Measurements from ENCODE around the gene AREL1.

Gene AREL1

DNA sequence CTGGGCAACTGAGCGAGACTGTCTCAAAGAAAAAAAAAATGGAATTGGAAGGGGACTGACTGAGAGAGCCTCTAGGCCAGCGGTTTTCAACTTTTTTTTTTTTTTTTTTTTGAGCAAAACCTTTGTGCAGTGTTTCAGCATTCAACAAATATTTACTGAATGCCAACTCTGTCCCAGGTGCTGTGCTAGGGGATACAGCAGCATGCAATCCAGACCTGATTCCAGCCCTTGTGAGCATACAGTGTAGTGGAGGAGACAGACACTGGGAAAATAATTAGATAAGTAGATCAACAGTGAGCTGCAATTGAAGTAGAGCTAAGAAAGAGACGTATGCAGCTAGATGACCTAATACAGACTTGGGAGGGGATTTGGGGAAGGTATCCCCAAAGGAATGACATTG is 77.0 kb downstream of the AREL1 start:
- DNase-seq, result peak; percentile 13 to 45

DNA sequence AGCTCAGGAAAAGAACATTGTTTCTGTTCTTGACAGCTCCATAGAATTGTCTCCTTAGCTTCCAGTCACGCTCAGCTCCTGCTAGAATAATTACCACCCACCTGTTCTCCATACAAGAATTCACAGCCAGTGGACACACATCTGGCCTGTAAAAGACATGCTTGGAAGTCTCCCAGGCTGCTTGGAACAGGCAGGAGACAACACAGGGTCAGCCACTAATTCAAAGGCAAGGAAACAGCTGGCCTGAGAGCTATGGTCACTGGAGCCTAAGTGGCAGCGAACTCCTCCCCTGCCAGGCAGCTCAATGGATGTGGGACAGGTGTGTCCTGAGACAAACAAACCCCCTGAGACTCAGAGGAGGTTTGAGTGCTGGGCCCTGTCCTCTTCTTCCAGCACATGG is 77.9 kb downstream of the AREL1 start:
- peak; percentile 97 to 99 for DNase-seq

DNA sequence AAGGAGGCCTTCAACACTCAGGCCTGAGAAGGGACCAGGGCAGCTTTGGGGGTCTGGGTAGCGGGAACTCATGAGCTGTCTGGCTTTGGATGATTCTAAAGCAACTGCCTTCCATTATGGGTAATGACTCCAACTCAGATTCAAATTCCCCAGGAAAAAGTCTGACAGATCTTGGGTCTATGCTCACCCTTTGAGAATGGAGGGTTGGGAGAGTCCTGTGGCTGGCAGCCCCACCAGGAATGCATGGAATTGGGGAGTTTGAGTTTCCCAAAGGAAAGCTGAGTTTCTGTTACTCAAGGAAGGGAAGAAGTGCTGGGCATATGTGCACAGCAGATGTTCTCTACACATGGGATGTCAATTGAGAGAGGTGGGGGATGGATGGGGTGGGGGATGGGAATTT is 78.4 kb downstream of the AREL1 start:
- DNase-seq, result peak; percentile 90 to 95

DNA sequence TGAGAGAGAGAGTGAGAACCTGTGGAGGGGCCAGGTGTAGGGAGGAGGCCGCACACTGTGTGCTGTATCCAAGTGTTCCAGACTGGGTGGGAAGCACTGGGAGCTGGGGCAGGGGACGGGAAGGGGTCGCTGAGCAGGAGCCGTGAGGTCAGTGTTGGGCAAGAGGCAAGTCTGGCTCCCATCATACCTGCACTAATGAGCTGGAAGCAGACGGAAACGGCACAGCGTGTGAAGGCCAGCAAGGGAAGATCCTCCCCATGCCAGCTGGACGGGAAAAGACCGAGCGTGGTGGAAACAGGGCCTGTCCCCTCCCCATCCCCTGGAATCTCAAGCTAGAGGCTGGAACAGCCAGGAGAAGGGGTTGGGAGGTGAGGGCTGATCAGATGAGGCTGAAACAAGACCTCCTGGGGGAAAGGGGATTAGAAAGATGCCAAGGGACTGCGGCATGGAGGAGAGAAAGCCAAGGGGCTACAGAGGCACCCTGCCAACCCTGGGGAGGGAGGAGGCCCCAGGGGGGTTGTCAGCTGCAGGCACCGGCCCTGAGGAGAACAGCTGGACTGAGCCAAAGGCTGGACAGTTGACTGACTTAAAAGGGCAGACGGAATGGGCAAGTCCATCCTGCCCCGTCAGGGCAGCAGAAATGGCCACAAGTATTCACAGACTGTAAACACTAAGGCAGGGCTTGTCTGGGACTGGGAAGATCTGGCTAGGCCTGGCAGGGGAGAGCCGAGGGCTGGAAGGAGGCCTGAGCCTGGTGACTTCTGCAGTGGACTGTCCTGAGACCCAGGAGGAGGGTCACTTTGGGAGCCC is 81.8 kb downstream of the AREL1 start:
- peak in 1 of 2 experiments; percentile 39 for DNase-seq

DNA sequence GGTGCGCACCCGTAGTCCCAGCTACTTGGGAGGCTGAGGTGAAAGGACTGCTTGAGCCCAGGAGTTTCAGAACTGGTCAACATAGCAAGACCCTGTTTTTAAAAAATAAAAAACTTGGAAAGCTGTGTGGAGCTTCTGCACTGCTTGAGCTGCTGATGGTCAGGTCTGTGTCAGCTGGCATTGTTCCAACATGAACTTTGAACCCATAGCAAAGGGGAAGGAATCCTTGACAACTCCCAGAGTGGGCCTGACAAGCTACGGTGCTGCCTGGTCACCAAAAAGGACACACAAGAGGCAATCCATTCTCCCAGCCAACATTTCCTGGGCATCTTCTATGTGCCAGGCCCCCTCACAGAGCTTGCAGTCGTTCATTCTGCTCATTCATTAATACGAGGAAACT is 84.5 kb downstream of the AREL1 start:
- no peak for DNase-seq

DNA sequence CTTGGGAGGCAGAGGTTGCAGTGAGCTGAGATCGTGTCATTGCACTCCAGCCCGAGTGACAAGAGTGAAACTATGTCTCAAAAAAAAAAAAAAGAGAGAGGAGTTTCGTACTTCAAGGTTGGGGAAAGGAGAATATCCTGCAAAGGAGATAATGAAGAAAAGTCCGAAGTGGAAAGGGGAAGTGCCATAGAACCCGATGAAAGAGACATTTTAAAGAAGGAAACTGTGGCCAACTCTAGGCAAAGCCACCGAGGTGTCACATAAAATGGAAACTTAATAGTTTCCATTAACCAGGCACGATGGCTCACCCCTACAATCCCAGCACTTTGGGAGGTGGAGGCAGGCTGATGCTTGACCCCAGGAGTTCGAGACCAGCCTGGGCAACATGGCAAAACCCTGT is 85.8 kb downstream of the AREL1 start:
- no peak for DNase-seq

DNA sequence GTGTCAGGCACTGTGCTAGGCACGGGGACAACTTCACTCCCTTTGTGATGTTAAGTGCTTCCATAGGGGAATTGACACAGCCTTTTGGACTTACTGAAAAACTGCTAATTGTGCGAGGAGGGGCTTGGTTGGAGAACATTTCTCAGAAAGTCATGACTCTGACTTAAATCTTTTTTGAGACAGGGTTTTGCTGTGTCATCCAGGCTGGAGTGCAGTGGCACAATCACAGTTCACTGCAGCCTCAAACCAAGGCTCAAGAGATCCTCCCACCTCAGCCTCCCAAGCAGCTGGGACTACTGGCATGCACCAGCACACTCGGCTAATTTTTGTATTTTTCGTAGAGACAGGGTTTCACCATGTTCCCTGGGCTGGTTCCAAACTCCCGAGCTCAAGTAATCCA is 90.6 kb downstream of the AREL1 start:
- no peak for DNase-seq

DNA sequence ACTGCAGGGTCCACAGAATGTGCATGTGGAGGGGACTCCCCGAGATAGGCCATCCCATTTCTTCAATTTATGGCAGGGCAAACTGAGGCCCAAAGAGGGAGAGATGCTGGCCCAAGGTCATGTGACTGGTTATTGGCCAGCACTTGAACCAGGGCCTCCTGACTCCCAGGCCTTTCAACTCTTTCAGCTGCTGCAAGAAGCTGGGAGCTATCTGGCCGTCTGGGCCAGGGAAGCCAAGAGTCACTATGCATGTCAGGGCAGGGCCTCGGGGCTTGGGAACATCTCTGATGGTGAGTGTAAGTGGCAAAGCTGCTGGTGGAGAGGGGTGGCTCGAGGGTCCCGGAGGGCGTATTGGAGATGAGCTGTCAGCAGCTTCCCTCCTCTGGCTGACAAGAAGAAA is 91.3 kb downstream of the AREL1 start:
- DNase-seq, result no peak

DNA sequence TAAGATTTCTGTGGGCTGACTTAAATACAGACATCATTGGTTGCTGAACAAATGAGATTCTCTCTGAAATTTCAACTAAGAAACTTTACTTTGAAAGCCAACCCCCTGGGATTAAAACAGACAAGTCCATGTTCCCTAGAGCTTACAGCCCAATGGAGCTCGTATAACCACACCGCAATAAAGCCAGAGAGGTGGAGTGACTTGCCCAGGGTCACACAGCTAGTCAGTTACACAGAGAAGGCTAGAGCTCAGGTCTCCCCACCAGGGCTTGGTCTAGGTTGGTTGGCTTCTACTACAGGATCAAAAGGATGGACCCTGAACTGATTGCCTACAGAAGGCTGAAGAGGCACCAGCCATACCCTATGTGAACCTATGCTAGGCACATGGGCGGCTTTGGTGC is 92.0 kb downstream of the AREL1 start:
- DNase-seq, result no peak

DNA sequence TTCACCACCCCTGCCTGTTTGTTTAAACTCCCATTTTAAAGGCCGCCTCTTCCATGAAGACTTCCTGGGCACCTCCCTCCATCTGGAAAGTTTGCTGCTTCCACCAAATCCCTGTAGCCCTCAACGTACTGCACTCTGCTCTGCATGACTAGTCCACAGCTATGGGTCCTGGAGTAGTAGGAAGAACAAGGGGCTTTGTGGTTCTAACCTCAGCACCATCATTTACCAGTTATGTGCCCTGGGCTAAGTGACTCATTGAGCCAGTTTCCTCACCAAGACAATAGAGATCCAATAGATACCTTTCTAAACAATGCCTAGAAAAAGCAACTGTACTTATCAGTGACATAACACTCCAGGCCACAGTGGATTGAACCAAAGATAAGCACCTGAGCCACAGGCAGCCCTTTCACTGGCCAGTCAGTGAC is 92.4 kb downstream of the AREL1 start:
- no peak for DNase-seq

DNA sequence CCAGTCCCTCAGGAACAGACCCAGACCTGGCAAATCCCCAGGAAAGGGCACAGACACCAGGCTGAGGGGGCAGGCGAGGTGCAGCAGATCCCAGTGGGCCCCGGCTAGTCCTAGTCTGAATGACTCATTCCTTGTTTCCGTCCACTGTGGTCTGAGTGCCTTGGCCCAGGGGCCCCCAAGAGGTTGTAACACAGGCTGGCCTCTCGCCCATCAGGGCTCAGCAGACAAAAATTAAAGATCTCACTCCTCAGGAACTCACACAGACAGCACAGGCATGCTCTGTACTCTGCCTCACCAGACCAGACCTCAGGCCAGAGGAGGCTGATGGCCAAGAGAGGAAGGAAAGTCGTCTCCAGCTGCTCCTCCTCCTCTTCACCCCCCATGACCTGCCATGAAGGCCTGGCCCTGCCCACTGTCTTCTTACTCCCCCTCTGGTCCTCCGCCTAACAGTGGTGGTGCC is 93.2 kb downstream of the AREL1 start:
- no peak for DNase-seq

DNA sequence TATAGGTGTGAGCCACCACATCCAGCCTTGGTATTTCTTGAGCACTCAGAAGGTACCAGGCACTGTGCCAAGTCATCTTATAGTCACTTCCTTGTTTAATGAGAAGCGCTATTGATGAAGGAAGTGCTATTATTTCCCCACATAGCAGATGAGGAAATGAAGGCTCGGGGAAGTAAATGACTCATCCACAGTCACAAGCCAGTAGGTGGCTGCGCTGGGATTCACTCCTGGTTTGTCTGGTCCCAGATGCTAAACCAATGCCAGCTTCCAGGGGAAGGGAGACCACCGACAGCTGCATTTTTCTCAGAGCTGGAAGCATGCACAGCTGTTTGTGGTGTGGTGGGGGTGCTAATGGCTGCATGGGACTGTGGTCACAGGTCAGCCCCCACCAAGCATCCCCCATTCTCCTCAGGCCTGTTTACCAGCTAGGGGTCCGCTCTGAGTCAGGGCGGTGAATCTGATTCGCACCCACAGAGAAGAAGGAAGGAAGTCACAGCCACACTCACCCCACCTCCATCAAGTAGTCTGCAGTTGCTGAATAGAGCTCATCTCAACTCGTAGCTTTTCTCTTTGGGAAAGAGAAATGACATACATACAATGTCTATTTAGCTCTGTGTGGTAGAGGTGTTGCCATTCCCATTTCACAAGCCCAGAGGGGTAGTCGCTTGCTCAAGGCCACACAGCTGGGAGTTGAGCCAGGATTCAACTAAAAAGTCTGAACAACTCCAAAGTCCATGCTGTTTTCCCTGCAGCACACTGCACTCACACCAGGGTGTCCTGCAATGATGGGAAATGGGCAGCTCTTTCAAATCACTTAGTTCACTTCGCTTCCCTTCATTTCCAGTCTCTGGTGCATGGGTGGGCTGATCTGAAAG is 94.6 kb downstream of the AREL1 start:
- no peak for DNase-seq

DNA sequence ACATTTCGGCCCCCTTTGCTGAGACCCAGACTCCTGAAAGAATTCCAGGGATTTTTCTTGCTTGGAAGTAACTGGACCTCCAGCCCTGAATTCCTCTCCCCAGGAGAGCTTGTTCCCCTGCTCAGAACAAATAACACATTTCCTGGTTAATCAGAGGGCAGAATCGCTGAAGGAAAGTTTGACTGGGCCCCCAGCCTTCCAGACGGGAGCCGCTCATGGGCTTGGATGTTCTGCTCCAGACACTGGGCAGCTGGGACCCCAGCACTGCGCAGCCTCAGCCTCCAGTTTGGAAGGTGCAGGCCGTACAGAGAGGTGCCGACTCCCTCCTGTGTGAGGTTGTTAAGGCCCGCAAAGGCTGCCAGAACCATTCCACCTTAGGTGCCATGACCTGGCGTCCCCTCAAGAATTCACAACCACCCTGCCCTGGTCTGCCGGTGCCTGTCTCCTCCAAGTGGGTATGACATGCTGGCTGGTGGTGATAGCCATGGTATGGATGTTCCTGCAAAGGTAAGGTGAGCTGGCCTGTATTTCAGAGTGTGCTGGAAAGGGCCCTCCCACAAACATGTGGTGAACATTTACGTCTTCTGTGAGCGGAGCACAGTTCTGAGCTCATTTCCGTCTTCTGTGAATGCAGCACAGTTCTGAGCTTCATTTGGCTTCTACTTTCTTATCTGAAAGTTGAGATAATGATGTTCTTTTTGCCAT is 95.7 kb downstream of the AREL1 start:
- no peak for DNase-seq

DNA sequence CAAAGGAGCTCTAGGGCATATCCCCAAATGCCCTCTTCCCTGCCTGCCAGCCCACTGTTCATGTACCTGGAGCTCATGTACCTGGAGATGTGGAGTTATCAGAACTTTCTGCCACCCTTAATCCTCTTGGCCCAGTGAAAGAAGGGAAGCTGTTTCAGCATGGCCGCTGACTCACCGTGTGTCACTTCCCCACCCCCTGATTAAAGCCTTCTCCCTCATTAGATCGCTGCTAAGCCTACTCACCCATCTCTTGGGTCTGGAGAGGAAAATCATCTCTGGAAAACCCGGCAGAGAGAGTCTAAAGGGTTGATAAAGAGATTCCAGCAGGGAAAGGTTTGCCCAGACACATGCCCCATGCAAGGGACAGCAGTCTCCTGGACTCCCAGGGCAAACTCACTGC is 96.4 kb downstream of the AREL1 start:
- no peak for DNase-seq

DNA sequence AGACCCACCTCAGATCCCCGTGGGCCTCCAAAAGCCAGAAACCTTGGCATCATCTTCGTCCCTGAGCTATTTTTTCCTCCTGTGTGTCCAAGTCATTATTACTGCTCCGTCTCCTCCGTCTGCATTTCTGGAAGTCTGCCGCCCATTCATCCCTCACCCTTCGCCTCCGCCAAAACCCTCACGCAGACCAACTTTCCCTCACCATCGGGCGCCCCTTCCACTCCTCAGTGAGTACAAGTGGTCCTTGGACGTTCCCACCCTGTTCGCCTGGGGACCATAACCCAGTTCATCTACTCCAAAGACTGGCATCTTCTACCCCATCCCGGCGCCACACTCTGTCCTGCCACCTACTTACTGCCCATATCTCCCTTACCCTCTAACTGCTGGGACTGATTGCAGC is 97.1 kb downstream of the AREL1 start:
- no peak for DNase-seq

DNA sequence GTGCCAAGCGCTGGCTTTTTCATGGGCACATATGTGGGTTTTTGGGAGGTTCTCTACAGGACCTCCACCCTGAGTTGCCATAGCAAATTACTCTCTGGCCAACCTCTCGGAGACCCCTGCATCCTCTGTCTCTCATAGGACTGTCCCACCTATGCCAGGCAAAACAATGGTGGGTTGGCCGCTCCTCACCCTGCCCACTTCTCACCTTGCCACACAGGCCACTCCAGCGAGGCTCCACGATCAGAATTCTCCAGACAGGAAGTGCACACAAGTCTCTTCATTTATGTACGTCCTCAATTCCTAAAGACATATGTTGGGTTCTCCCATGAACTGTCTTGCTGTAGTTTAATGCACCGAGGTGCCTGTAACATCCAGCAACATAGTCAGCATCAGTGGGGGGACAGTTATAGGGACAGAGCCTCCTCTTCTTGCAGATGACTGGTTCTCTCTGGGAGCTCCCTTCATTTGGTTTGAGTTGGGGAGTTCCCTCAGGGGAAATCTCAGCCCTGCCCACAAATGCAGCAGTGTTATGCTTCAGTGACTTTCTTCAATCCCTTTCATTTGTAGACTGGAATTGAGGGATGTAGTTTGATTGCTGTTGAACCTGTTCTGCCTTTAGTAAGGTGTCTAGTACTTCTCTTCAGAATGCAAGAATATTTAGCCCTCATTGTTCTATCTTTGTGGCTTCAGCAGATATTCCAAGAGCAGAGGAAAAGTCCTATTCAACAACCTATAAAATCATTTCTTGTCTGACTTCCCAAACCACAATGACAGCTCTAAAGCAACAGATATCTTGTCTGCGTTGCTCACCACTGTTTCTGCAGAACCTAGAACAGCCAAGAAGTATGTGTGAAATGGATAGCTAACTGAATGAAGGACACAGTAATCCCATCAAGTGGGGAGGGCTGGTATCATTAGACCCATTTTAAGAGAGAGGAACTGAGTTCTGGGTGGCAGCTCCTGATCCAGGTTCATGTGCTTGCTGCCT is 98.1 kb downstream of the AREL1 start:
- DNase-seq, result no peak

DNA sequence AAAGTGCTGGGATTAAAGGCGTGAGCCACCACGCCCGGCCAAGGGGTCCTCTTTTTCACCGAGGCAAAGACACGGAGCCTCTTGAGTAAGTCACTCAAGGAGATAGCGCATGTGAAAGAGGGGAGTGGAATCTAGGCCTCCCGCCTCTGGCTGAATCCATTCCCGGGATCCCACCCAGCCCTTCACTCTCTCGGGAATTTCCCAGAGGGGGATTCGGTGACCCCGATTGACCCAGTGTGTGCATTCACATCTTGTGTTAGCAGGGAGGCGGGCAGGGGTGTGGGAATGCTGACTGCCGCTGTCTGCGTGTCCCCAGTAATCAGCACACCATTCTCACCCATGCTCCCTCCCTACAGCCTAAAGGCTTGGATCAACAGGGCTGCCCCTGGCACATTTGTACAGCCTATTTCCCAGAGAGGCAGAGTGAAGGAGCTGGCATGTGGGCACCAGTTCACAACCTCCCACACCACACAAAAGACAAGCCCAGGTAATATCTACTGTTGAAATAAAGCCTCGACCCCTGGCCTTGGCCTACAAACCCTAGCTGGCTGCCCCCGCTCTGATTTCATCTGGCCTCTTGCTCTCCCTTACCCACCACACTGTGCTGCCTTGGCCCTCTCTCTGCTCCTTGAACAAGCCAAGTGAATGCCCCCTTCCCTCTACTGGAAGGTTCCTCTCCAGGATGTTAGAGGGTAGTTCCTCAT is 99.5 kb downstream of the AREL1 start:
- no peak for DNase-seq

DNA sequence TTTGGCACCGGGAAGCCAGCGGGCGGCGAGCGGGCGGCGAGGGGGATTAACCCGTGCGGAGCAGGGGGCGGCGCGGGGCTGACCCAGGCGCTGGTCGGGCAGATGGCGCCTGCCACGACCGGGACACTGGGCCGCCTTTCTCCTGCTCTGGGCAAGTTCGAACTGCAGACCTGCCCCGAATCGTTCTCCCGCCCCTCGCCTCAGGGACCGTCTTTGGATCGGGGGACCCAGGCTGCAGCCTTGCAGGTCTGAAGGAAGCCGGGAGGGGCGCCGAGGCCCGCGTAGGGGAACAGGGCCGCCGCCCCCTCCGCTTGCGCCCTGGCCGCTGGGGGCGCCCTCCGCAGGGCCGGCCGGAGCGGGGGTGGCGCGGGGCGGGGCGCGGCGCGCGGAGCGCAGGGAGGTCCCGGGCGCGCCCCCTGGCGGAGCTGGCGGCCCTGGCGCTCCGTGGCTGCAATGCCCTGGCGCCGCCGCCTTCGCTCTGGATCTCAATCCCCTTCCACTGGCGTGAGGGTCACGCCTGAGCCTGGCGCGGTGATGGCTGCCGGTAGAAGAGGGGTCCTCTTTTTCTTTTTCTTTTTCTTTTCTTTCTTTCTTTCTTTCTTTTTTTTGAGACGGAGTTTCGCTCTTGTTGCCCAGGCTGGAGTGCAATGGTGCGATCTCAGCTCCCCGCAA is 100.4 kb downstream of the AREL1 start:
- DNase-seq, result peak; percentile 78 to 89

DNA sequence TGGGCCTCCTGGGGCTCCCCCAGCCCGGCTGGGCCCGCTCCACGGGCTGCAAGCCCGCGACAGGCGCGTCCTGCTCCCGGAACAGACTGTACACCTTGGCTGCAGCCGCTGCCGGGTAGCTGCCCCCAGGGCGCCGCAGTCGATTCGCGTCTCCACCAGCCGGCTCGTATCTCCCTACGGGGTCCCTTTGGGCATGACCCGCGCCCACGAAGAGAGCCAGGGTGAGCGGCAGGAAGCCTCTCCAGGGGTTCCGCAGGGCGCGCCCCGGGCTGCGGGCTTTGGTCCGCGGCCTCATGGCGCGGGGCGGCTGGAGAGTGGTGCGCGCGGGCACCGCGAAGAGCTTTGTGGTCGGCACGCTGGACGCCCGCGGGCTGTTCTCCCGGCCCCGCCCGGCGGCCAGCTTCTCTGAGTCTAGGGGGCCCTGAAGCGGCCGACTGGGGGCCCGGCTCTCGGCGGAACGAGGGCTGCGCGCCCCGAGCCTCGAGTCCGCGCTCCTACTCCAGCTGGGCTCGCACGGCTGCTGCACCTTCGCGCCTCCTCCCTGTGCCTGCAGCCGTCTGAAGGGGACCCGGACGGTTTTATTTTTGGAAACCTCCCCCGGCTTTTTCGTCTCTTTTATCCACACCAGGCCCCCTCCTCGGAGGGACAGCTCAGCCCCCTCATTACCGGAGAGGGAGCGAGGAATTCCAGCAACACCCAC is 101.1 kb downstream of the AREL1 start, which contains the start of gene LTBP2:
TSS of gene LTBP2 (minus strand) at position 588 of the 700 bp plus-strand sequence. CDS start at position 295, 293 bp downstream.
- DNase-seq, result peak in 1 of 2 experiments; percentile 75
